SK-N-SH (cell line): ENCODE data around the gene UBC. TPM values are rescaled to one million over a fixed set of nuclear protein-coding genes. Genes with fewer than 3 reads are reported as not detected.

Source experiments
- CTCF ChIA-PET: fragments of 300-600, 350-600 bp; formaldehyde crosslinking; extraction: SDS; loops from one replicate; lab custom pipeline; 2021; lab: Yijun Ruan, JAX
- POLR2A ChIA-PET: fragments of 350-600 bp; sonication (Branson Sonifier 250); formaldehyde crosslinking; extraction: SDS; loops from one replicate; lab custom pipeline; 2020; ENCODE audit warnings: antibody characterized with exemption, inconsistent platforms; lab: Yijun Ruan, JAX
- DNase-seq: peaks from one replicate; pipeline ENCODE4 v3.0.0; 2012
- H2AFZ ChIP-seq: fragments of 200-600 bp; sonication (generic); 2 replicates; pipeline ENCODE4 v1.8.1; 2016; ENCODE audit warnings: antibody characterized with exemption, mild to moderate bottlenecking, low read depth
- H3F3A ChIP-seq: fragments of 200-600 bp; sonication (generic); replicated peaks from 2 replicates; pipeline ENCODE3; 2016; ENCODE audit warnings: antibody characterized with exemption, mild to moderate bottlenecking; ENCODE audit not compliant: insufficient read depth
- H3K27ac ChIP-seq, 2 experiments: fragments of 200-500 bp in 1 of 2; fragments of 200-600 bp in 1 of 2; sonication (Bioruptor generic) in 1 of 2; sonication (generic), shearing (Covaris generic) in 1 of 2; 2 replicates each; pipeline versions ENCODE4 v1.5.1 to v1.6.1; 2014 to 2016; ENCODE audit warnings: low read depth in 2 of 2, inconsistent platforms in 1 of 2, low read length in 1 of 2, mild to moderate bottlenecking in 1 of 2, mixed read lengths in 1 of 2
- H3K27me3 ChIP-seq: fragments of 200-600 bp; sonication (generic), shearing (Covaris generic); 2 replicates; pipeline ENCODE4 v1.6.1; 2016; ENCODE audit warnings: mixed run types; ENCODE audit not compliant: insufficient read depth
- H3K36me3 ChIP-seq, 2 experiments: fragments of 200-500 bp in 1 of 2; fragments of 200-600 bp in 1 of 2; sonication (Bioruptor generic) in 1 of 2; sonication (generic) in 1 of 2; replicated peaks in 1 of 2; 2 replicates each; pipeline versions ENCODE3 to v1.5.1; 2014 to 2016; ENCODE audit warnings: low read length in 1 of 2, mild to moderate bottlenecking in 1 of 2; ENCODE audit not compliant: insufficient read depth in 2 of 2, control insufficient read depth in 1 of 2
- H3K4me1 ChIP-seq, 2 experiments: fragments of 200-500 bp in 1 of 2; fragments of 200-600 bp in 1 of 2; sonication (Bioruptor generic) in 1 of 2; sonication (generic), shearing (Covaris generic) in 1 of 2; 2 replicates each; pipeline versions ENCODE4 v1.5.1 to v1.6.1; 2014 to 2016; ENCODE audit warnings: low read depth in 1 of 2, low read length in 1 of 2, mixed run types in 1 of 2; ENCODE audit not compliant: insufficient read depth in 2 of 2, control insufficient read depth in 1 of 2
- H3K4me2 ChIP-seq: fragments of 200-600 bp; sonication (generic), shearing (Covaris generic); 2 replicates; pipeline ENCODE4 v1.6.1; 2017; ENCODE audit warnings: mixed run types
- H3K4me3 ChIP-seq, 2 experiments: fragments of 200-500 bp in 1 of 2; fragments of 200-600 bp in 1 of 2; sonication (Bioruptor generic) in 1 of 2; sonication (generic), shearing (Covaris generic) in 1 of 2; 2 replicates each; pipeline versions ENCODE4 v1.5.1 to v1.8.1; 2014 to 2016; ENCODE audit warnings: low read depth in 2 of 2, inconsistent platforms in 1 of 2, low read length in 1 of 2, mild to moderate bottlenecking in 1 of 2, mixed read lengths in 1 of 2, moderate library complexity in 1 of 2
- H3K79me2 ChIP-seq: fragments of 200-600 bp; sonication (generic); 2 replicates; pipeline ENCODE4 v1.8.1; 2017; ENCODE audit warnings: mild to moderate bottlenecking; ENCODE audit not compliant: insufficient read depth
- H3K9ac ChIP-seq: fragments of 200-600 bp; sonication (generic); 2 replicates; pipeline ENCODE4 v1.6.1; 2017; ENCODE audit warnings: mixed run types
- H3K9me2 ChIP-seq: fragments of 200-600 bp; sonication (generic); 2 replicates; pipeline ENCODE4 v1.6.1; 2017; ENCODE audit warnings: mixed run types
- H3K9me3 ChIP-seq: fragments of 200-600 bp; sonication (generic); 2 replicates; pipeline ENCODE4 v1.6.1; 2017; ENCODE audit warnings: mixed run types, mild to moderate bottlenecking, moderate library complexity
- H4K20me1 ChIP-seq: fragments of 200-600 bp; sonication (generic); 2 replicates; pipeline ENCODE4 v1.6.1; 2017; ENCODE audit warnings: mild to moderate bottlenecking, mixed run types; ENCODE audit not compliant: insufficient read depth
- EZH2phosphoT487 ChIP-seq: fragments of 200-600 bp; sonication (generic); IDR thresholded peaks from 2 replicates; pipeline ENCODE4 v1.6.1; 2017; ENCODE audit warnings: low read depth, mixed run types, mild to moderate bottlenecking, antibody characterized with exemption, moderate library complexity, borderline replicate concordance
- FOSL2 ChIP-seq: IDR thresholded peaks from 2 replicates; pipeline ENCODE4 v1.4.0; 2012; ENCODE audit warnings: low read depth, mild to moderate bottlenecking, moderate library complexity, borderline replicate concordance
- FOXJ3 ChIP-seq: sonication (generic); formaldehyde crosslinking; IDR thresholded peaks from 2 replicates; pipeline ENCODE4 v1.5.1; 2020; ENCODE audit warnings: mild to moderate bottlenecking, missing genetic modification reagents
- FOXM1 ChIP-seq: IDR thresholded peaks from 2 replicates; pipeline ENCODE4 v1.4.0; 2012; ENCODE audit warnings: low read depth, mild to moderate bottlenecking
- JUND ChIP-seq: IDR thresholded peaks from 2 replicates; pipeline ENCODE4 v1.4.0; 2012
- MEF2A ChIP-seq: IDR thresholded peaks from 2 replicates; pipeline ENCODE4 v1.4.0; 2012; ENCODE audit warnings: low read depth, borderline replicate concordance
- MXI1 ChIP-seq: IDR thresholded peaks from 2 replicates; pipeline ENCODE4 v1.6.1; 2012; ENCODE audit warnings: mild to moderate bottlenecking, low read depth, low read length, improper control_type of control experiment
- NRF1 ChIP-seq: IDR thresholded peaks from 2 replicates; pipeline ENCODE4 v1.6.1; 2012; ENCODE audit warnings: low read depth, mild to moderate bottlenecking, low read length
- POLR2AphosphoS5 ChIP-seq: IDR thresholded peaks from 2 replicates; pipeline ENCODE4 v1.6.1; 2012; ENCODE audit warnings: low read depth, low read length
- RAD21 ChIP-seq: IDR thresholded peaks from 2 replicates; pipeline ENCODE4 v1.6.1; 2012; ENCODE audit warnings: mild to moderate bottlenecking, low read length
- RCOR1 ChIP-seq: fragments of 150-350 bp; IDR thresholded peaks from 2 replicates; pipeline ENCODE4 v1.6.1; 2017; ENCODE audit warnings: antibody characterized with exemption, low read length
- SMC3 ChIP-seq: IDR thresholded peaks from 2 replicates; pipeline ENCODE4 v1.6.1; 2012; ENCODE audit warnings: low read depth, low read length, improper control_type of control experiment
- TAF1 ChIP-seq: IDR thresholded peaks from 2 replicates; pipeline ENCODE4 v1.6.1; 2012; ENCODE audit warnings: low read depth, mild to moderate bottlenecking, low read length, moderate library complexity, borderline replicate concordance
- TCF12 ChIP-seq: IDR thresholded peaks from 2 replicates; pipeline ENCODE4 v1.4.0; 2012
- WGBS: methylation state at CpG from one replicate; pipeline ENCODE4 v1.1.6; 2017; ENCODE audit warnings: low lambda C conversion rate; 5-methylcytosine and 5-hydroxymethylcytosine counted together
- polyA plus RNA-seq, 3 experiments: library from polyadenylated mRNA; depleted of rRNA; stranded (reverse); fragments of >200 nt; gene quantifications; 2 replicates each; pipeline ENCODE4 v1.2.3, GENCODE V29; 2012
- TF ChIP-seq, protein P1 (sequence below): fragments of 150-350 bp; IDR thresholded peaks from 2 replicates; pipeline ENCODE4 v1.6.1; 2016; ENCODE audit warnings: mild to moderate bottlenecking, low read depth, low read length
- TF ChIP-seq, protein P2 (sequence below): fragments of 200-600 bp; sonication (generic); IDR thresholded peaks from 2 replicates; pipeline ENCODE4 v1.6.1; 2017; ENCODE audit warnings: antibody characterized with exemption, mild to moderate bottlenecking, moderate library complexity
- TF ChIP-seq, protein P3 (sequence below): IDR thresholded peaks from 2 replicates; pipeline ENCODE4; 2012

The UBC gene
- polyA plus RNA-seq, 1 of the 3 experiments (the other 2 are of a cell fraction): 1,327 TPM

DNA sequence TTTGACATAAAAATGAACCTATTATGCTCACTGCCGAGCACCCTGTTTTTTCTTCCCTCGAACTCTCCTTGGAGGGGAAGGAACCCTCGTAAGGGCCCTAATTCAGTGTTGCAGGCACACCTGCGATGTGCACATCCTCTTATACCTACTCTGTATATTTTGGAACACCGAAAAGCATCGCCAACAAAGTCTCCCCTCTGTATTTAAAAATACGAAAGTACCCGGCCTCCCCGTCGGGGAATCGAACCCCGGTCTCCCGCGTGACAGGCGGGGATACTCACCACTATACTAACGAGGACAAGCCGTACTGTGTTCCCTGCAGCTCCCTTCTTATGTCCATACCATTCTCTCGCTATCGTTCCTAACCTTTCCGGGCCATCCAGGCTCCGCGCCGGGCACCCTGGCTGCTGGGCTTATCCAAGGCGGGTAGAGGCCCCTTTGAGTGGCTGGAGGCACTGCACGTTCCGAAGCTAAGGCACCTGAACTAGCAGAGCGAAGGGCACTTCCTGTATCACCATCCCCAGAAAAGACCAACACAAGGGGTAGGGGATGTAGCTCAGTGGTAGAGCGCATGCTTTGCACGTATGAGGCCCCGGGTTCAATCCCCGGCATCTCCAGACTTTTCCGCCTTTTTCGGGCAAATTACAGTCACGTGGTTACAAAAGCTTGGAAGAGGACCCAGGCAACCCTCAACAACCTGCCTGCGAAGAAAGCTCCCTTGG lies 25.1 kb upstream of the UBC start (continued):
- TF ChIP-seq TCF12 (no peak; the same call in none of the 2 replicates), RCOR1 (no peak; the same call in none of the 2 replicates), EZH2phosphoT487 (no peak), TAF1 (peak; percentile 18; the same call in 1 of the 2 replicates), MXI1 (peak; percentile 91; the same call in 1 of the 2 replicates), NRF1 (no peak), FOXJ3 (CRISPR knock-in tag) (peak; percentile 45; the same call in 1 of the 2 replicates)
- TF ChIP-seq, protein P1, sequence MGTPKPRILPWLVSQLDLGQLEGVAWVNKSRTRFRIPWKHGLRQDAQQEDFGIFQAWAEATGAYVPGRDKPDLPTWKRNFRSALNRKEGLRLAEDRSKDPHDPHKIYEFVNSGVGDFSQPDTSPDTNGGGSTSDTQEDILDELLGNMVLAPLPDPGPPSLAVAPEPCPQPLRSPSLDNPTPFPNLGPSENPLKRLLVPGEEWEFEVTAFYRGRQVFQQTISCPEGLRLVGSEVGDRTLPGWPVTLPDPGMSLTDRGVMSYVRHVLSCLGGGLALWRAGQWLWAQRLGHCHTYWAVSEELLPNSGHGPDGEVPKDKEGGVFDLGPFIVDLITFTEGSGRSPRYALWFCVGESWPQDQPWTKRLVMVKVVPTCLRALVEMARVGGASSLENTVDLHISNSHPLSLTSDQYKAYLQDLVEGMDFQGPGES: no peak
- TF ChIP-seq, protein P2, sequence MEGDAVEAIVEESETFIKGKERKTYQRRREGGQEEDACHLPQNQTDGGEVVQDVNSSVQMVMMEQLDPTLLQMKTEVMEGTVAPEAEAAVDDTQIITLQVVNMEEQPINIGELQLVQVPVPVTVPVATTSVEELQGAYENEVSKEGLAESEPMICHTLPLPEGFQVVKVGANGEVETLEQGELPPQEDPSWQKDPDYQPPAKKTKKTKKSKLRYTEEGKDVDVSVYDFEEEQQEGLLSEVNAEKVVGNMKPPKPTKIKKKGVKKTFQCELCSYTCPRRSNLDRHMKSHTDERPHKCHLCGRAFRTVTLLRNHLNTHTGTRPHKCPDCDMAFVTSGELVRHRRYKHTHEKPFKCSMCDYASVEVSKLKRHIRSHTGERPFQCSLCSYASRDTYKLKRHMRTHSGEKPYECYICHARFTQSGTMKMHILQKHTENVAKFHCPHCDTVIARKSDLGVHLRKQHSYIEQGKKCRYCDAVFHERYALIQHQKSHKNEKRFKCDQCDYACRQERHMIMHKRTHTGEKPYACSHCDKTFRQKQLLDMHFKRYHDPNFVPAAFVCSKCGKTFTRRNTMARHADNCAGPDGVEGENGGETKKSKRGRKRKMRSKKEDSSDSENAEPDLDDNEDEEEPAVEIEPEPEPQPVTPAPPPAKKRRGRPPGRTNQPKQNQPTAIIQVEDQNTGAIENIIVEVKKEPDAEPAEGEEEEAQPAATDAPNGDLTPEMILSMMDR: no peak

DNA sequence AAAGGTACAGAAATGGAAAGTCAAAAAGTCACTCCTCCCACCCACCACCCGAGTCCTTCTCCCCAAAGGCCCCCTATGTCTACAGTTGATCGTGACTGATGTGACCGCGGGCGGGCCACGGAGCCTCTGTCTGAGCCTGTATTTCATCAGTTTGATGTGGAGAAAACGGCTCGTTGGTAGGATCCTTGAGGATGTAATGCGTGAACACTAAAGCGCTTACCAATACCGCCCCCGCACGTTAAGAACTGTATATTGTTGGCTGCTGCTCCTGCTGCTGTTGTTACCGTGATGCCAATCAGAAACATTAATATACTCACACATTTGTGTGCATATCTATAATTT lies 24.6 kb upstream of the UBC start:
- no peaks in the 10 kb centered on the region for H4K20me1 ChIP-seq
- peaks cover 11 to 12% of the 10 kb centered on the region in 2 experiments; a peak in 3 of 4 replicates for H3K4me1 ChIP-seq
- peak; percentile 14; the same call in 1 of the 2 replicates for TF ChIP-seq TAF1
- peak; percentile 24; the same call in 1 of the 2 replicates for TF ChIP-seq SMC3
- TF ChIP-seq FOXM1: no peak
- peak; percentile 16 for TF ChIP-seq MXI1
- peak; percentile 54 for TF ChIP-seq RAD21
- TF ChIP-seq FOSL2: peak; percentile 2; the same call in 1 of the 2 replicates
- TF ChIP-seq NRF1: no peak
- TF ChIP-seq TCF12: no peak
- TF ChIP-seq, protein P1: no peak
- TF ChIP-seq, protein P3, sequence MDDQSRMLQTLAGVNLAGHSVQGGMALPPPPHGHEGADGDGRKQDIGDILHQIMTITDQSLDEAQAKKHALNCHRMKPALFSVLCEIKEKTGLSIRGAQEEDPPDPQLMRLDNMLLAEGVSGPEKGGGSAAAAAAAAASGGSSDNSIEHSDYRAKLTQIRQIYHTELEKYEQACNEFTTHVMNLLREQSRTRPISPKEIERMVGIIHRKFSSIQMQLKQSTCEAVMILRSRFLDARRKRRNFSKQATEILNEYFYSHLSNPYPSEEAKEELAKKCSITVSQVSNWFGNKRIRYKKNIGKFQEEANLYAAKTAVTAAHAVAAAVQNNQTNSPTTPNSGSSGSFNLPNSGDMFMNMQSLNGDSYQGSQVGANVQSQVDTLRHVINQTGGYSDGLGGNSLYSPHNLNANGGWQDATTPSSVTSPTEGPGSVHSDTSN: peak; percentile 50; the same call in 1 of the 2 replicates
- TF ChIP-seq POLR2AphosphoS5: no peak
- no peak for TF ChIP-seq FOXJ3 (CRISPR knock-in tag)
- TF ChIP-seq JUND: no peak
- TF ChIP-seq, protein P2: peak; percentile 63
- TF ChIP-seq MEF2A: no peak
- peak overlapping the region; percentile 95 to 99 for H3K27ac ChIP-seq
- H3K4me2 ChIP-seq: peak overlapping the region; percentile 80
- H3F3A ChIP-seq: peaks cover 48% of the 10 kb centered on the region
- peak overlapping the region; percentile 56 to 66 for H3K4me3 ChIP-seq
- ChIA-PET CTCF (interaction anchor here (0.9 to 7.4 kb wide), 7 partner anchors 11 to 40 kb away, joined by 3 to 84 read pairs (median 22); partner anchors contain the start of gene UBC), POLR2A (interaction anchor here (1.6 to 3.0 kb wide), 8 partner anchors 17 to 110 kb away, joined by 5 to 25 read pairs (median 10); partner anchors contain the start of gene UBC)
- H3K9me3 ChIP-seq: no peaks in the 10 kb centered on the region
- WGBS: under 1% methylated on average over 14 of the region's 14 CpGs
- H3K9me2 ChIP-seq: no peaks in the 10 kb centered on the region
- H3K27me3 ChIP-seq: no peaks in the 10 kb centered on the region
- H3K9ac ChIP-seq: peak overlapping the region; percentile 88
- peak overlapping the region; percentile 86; the same call in 1 of the 2 replicates for H2AFZ ChIP-seq
- H3K36me3 ChIP-seq: no peaks in the 10 kb centered on the region
- H3K79me2 ChIP-seq: no peaks in the 10 kb centered on the region
- DNase-seq: peak; percentile 61
